ENCODE results near the gene CUBN.

Gene CUBN

GRCh38 chr10:17171141-17171641, 41.6 kb upstream of the CUBN start:
- TF ChIP-seq ZFX (IDR thresholded peaks at IDR 0.05): no peak
- TF ChIP-seq CTCF (conservative IDR thresholded peaks at IDR 0.05): no peak
- no peak overlapping the region for H3K27ac ChIP-seq

- TF ChIP-seq CTCF (conservative IDR thresholded peaks at IDR 0.05) (no peak), ZFX (IDR thresholded peaks at IDR 0.05) (no peak)
- H3K27ac ChIP-seq: no peak overlapping the region
Observed at GRCh38 chr10:17169803-17170202, 40.2 kb upstream of the CUBN start.

- H3K27ac ChIP-seq: no peak overlapping the region
- TF ChIP-seq CTCF (conservative IDR thresholded peaks at IDR 0.05) (no peak), ZFX (IDR thresholded peaks at IDR 0.05) (no peak)
Observed at GRCh38 chr10:17166699-17167098, 37.1 kb upstream of the CUBN start.

GRCh38 chr10:17162828-17163227, 33.2 kb upstream of the CUBN start:
- TF ChIP-seq ZFX (IDR thresholded peaks at IDR 0.05): no peak
- no peak for TF ChIP-seq CTCF (conservative IDR thresholded peaks at IDR 0.05)
- no peak overlapping the region for H3K27ac ChIP-seq

GRCh38 chr10:17161775-17162174, 32.2 kb upstream of the CUBN start:
- no peak overlapping the region for H3K27ac ChIP-seq
- TF ChIP-seq CTCF (conservative IDR thresholded peaks at IDR 0.05) (no peak), ZFX (IDR thresholded peaks at IDR 0.05) (no peak)

- no peak overlapping the region for H3K27ac ChIP-seq
- no peak for TF ChIP-seq ZFX (IDR thresholded peaks at IDR 0.05)
- TF ChIP-seq CTCF (conservative IDR thresholded peaks at IDR 0.05): no peak
Observed at GRCh38 chr10:17157024-17157423, 27.4 kb upstream of the CUBN start.

GRCh38 chr10:17155826-17156225, 26.2 kb upstream of the CUBN start:
- H3K27ac ChIP-seq: no peak overlapping the region
- TF ChIP-seq CTCF (conservative IDR thresholded peaks at IDR 0.05): no peak
- TF ChIP-seq ZFX (IDR thresholded peaks at IDR 0.05): no peak
